Ovary (tissue), 9 donors: ENCODE data around the gene PRKG1. TPM values are rescaled to one million over a fixed set of nuclear protein-coding genes. Genes with fewer than 3 reads are reported as not detected.

Experiments
- DNase-seq, 5 donors: peaks; one replicate each; pipeline ENCODE4 v3.0.0-alpha.2; 2019 to 2020
- H3K27ac ChIP-seq, 2 donors: fragments of 200-600 bp; one replicate each; pipeline versions ENCODE4 v1.5.1 to v1.8.0; 2019 to 2022
- H3K27me3 ChIP-seq: fragments of 200-600 bp; one replicate; pipeline ENCODE4 v1.8.0; 2022
- H3K36me3 ChIP-seq: fragments of 200-600 bp; sonication (generic); one replicate; pipeline ENCODE4 v1.5.1; 2019
- H3K4me1 ChIP-seq: one replicate; pipeline ENCODE4 v1.8.1; 2013; ENCODE audit warnings: mild to moderate bottlenecking, moderate library complexity; ENCODE audit not compliant: insufficient read depth
- H3K4me3 ChIP-seq: fragments of 200-600 bp; sonication (generic); one replicate; pipeline ENCODE4 v1.5.1; 2017
- H3K9me3 ChIP-seq, 2 donors: fragments of 200-600 bp in 1 of 2; sonication (generic) in 1 of 2; one replicate each; pipeline versions ENCODE4 v1.5.1 to v1.8.1; 2013 to 2019; ENCODE audit warnings: mild to moderate bottlenecking in 1 of 2, moderate library complexity in 1 of 2
- EP300 ChIP-seq: sonication (generic); formaldehyde crosslinking; IDR thresholded peaks from one replicate; pipeline ENCODE4 v1.6.1; 2017; ENCODE audit warnings: antibody characterized with exemption
- POLR2A ChIP-seq: fragments of 450-650 bp; IDR thresholded peaks from one replicate; pipeline ENCODE4 v1.6.1; 2017; ENCODE audit warnings: antibody characterized with exemption, mild to moderate bottlenecking, moderate library complexity
- WGBS, 3 donors: extraction: QIAGEN DNeasy Blood & Tissue Kit in 1 of 3; methylation state at CpG; one replicate each; pipeline versions ENCODE4 v1.1.5 to v1.1.7; 2013 to 2017; 5-methylcytosine and 5-hydroxymethylcytosine counted together
- intact Hi-C, 4 donors: fragments of 100-400 bp; cut with DNase I; formaldehyde crosslinking; loops; one replicate each; pipeline versions ENCODE4 v1.11.0 to v1.15.1; 2022 to 2023
- polyA plus RNA-seq, 2 donors: library from polyadenylated mRNA; stranded (reverse); fragments of 200-250 nt in 1 of 2; fragments of 350-450 nt in 1 of 2; fragmentation: Illumina TruSeq in 1 of 2; extraction: RNeasy Lipid Tissue Mini Kit (QIAGEN cat#74804) in 1 of 2; gene quantifications; one replicate each; pipeline ENCODE4 v1.2.3, GENCODE V29; 2013 to 2014
- total RNA-seq, 7 donors: library from RNA; depleted of rRNA in 2 of 7; stranded (reverse); fragments of >200 nt in 2 of 7; fragmentation: NEBNext Ultra II Directional in 3 of 7; extraction: Animal tissue kit (Norgen Biotek cat#: 25700) in 3 of 7; gene quantifications; one replicate each; pipeline versions ENCODE4 v1.1.0 to v1.2.4, GENCODE V29; 2016 to 2023
- TF ChIP-seq, protein P1 (sequence below), 3 donors: fragments of 450-650 bp in 2 of 3; fragments of 200-600 bp in 1 of 3; IDR thresholded peaks; one replicate each; pipeline versions ENCODE4 v1.5.1 to v1.8.0; 2016 to 2022; ENCODE audit warnings: antibody characterized with exemption in 3 of 3, mild to moderate bottlenecking in 1 of 3
- donor health status: DM: no; HTN: no; CAD: no; lungs with moderate emphysema.
- donor health status: DM: no; HTN: no; CAD: no.
- donor health status: Bipolar disorder and iron deficiency.
- donor health status: DM: yes; HTN: yes; CAD: no.
- donor health status: DM: no; HTN: no; CAD: no.
- donor health status: DM: yes; HTN: yes; CAD: no.

The PRKG1 gene
- total and polyA plus RNA-seq, 9 donors, result 2.8 to 21.1 (median 15.7) TPM

GRCh38 chr10:51802030-51802429 is 727.7 kb downstream of the PRKG1 start:
- no peaks in the 10 kb centered on the region for H3K4me1 ChIP-seq
- intact Hi-C loops, result no loop called here
- no peaks in the 10 kb centered on the region for H3K27me3 ChIP-seq
- no peak overlapping the region for H3K27ac ChIP-seq
- H3K4me3 ChIP-seq, result no peak overlapping the region
- DNase-seq, result no peak
- TF ChIP-seq, protein P1, sequence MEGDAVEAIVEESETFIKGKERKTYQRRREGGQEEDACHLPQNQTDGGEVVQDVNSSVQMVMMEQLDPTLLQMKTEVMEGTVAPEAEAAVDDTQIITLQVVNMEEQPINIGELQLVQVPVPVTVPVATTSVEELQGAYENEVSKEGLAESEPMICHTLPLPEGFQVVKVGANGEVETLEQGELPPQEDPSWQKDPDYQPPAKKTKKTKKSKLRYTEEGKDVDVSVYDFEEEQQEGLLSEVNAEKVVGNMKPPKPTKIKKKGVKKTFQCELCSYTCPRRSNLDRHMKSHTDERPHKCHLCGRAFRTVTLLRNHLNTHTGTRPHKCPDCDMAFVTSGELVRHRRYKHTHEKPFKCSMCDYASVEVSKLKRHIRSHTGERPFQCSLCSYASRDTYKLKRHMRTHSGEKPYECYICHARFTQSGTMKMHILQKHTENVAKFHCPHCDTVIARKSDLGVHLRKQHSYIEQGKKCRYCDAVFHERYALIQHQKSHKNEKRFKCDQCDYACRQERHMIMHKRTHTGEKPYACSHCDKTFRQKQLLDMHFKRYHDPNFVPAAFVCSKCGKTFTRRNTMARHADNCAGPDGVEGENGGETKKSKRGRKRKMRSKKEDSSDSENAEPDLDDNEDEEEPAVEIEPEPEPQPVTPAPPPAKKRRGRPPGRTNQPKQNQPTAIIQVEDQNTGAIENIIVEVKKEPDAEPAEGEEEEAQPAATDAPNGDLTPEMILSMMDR (IDR thresholded peaks at IDR 0.05), result no peak
- TF ChIP-seq EP300 (no peak), POLR2A (no peak)
- no peaks in the 10 kb centered on the region for H3K9me3 ChIP-seq
- no peaks in the 10 kb centered on the region for H3K36me3 ChIP-seq

DNA sequence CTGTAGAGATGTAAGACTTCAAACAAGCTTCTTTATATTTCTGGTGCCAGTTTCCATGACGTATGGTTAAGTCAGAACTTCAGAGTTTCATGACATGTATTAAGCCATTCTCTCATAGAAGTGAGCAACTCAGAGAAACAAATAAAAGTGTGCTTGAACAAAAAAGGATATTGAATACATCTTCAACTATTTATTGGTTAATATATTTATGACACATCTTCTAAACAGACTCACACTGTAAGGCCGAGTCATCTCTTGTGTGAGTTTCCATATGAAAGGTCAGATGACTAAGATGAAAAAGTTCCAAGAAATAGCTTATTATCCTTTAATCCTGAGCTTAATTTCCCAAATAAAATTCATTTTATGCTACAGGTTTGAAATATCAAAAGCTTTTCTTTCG is 730.6 kb downstream of the PRKG1 start:
- H3K4me1 ChIP-seq, result no peaks in the 10 kb centered on the region

GRCh38 chr10:51806079-51806835 is 732.0 kb downstream of the PRKG1 start:
- H3K27me3 ChIP-seq, result no peaks in the 10 kb centered on the region
- H3K9me3 ChIP-seq, result no peaks in the 10 kb centered on the region
- no peak overlapping the region for H3K27ac ChIP-seq
- DNase-seq, result no peak
- intact Hi-C loops, result no loop called here
- H3K4me3 ChIP-seq, result no peak overlapping the region
- H3K36me3 ChIP-seq, result no peaks in the 10 kb centered on the region
- no peaks in the 10 kb centered on the region for H3K4me1 ChIP-seq
- WGBS, 3 donors, result 85 to 92% (median 89%) methylated on average over 5 of the region's 5 CpGs
- TF ChIP-seq EP300 (no peak), POLR2A (no peak)
- TF ChIP-seq, protein P1 (IDR thresholded peaks at IDR 0.05), result no peak

More for the DNA sequence above, 730.6 kb downstream of the PRKG1 start:
- no peak overlapping the region for H3K27ac ChIP-seq
- DNase-seq, result no peak
- H3K4me3 ChIP-seq, result no peak overlapping the region
- TF ChIP-seq POLR2A (no peak), EP300 (no peak)
- TF ChIP-seq, protein P1 (IDR thresholded peaks at IDR 0.05), result no peak
- H3K27me3 ChIP-seq, result no peaks in the 10 kb centered on the region
- WGBS, 3 donors, result 86 to 89% (median 87%) methylated on average over 3 of the region's 3 CpGs
- intact Hi-C loops, result no loop called here
- no peaks in the 10 kb centered on the region for H3K9me3 ChIP-seq
- no peaks in the 10 kb centered on the region for H3K36me3 ChIP-seq

DNA sequence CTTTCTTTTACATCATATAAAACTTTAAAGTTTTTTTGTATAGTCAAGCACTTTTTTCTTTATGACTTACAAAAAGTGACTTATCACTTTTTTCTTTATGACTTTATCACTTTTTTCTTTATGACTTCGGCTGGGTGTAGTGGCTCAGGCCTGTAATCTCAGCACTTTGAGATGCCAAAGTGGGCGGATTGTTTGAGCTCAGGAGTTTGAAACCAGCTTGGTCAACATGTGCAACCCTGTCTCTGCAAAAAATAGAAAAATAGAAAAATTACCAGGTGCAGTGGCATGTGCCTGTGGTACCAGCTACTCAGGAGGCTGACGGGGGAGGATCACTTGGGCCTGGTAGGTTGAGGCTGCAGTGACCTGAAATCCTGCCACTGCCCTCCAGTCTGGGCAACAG is 733.9 kb downstream of the PRKG1 start:
- TF ChIP-seq, protein P1 (IDR thresholded peaks at IDR 0.05), result no peak
- TF ChIP-seq EP300, result no peak
- TF ChIP-seq POLR2A, result no peak
- no peaks in the 10 kb centered on the region for H3K27me3 ChIP-seq
- no peaks in the 10 kb centered on the region for H3K4me1 ChIP-seq
- no peak for DNase-seq
- no peaks in the 10 kb centered on the region for H3K9me3 ChIP-seq
- H3K4me3 ChIP-seq, result no peak overlapping the region
- intact Hi-C loops, result no loop called here
- H3K36me3 ChIP-seq, result no peaks in the 10 kb centered on the region
- H3K27ac ChIP-seq, result no peak overlapping the region
- 87 to 94% (median 93%) methylated on average over 3 of the region's 3 CpGs for WGBS, 3 donors
